HG02870 (cell line): ENCODE measurements around the gene COL5A1.
A peak's percentile ranks its signal among the peaks of the same experiment; 100 is the strongest.
"Not testable (repeated sequence)": the region's sequence is repeated elsewhere in the genome, so short reads cannot be mapped to it uniquely, and the experiment has no call there.

Experiments
- ATAC-seq: cut with Tn5 transposase; IDR thresholded peaks from one replicate; pipeline ENCODE4 v1.9.1; 2021; ENCODE audit warnings: mild to moderate bottlenecking, moderate library complexity; ENCODE audit not compliant: unreplicated experiment

COL5A1 gene

GRCh38 chr9:134846187-134846586 is 204.6 kb downstream of the COL5A1 start:
- ATAC-seq: no peak

- ATAC-seq: no peak
Measured at GRCh38 chr9:134846699-134847098, 205.1 kb downstream of the COL5A1 start.

GRCh38 chr9:134847138-134847537 is 205.5 kb downstream of the COL5A1 start:
- no peak for ATAC-seq

DNA sequence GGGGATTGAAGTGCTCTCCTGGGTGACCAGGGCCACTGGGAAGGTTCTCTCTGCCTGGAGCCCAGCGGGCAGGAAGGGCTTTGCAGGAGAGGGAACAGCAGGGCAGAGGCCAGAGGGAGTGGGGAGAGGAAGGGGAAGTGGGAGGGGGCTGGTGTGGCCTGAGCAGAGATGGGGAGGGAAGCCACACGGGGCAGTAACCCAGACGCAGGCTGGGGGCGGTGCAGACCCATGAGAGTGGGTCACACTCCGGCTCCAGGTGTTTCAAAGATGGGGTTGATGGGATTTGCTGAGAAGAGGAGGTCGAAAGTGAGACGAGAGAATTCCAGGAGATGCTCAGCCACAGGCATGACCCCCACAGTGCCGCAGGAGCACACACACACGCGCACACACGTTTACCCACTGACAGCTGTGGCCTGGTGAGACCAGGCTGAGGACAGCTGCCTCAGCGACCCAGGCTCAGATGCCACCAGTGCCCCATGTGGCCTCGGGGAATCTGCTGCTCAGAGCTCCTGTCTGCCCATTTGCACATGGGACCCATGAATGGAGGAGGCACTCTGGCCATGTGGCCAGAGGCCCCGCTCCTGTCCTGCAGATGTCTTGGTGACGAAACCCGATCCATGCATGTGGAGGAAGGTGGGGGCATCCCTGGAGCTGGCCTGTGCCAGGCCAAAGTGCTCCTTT is 206.3 kb downstream of the COL5A1 start:
- no peak for ATAC-seq

GRCh38 chr9:134848504-134848903 is 206.9 kb downstream of the COL5A1 start:
- ATAC-seq: no peak

DNA sequence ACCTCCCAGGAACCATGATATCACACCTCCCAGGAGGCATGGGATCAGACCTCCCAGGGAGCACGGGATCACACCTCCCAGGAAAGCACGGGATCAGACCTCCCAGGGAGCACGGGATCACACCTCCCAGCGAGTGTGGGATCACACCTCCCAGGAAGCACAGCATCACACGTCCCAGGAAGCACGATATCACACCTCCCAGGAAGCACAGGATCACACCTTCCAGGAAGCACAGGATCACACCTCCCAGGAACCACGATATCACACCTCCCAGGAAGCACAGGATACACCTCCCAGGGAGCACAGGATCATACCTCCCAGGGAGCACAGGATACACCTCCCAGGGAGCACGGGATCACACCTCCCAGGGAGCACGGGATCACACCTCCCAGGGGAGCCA is 209.0 kb downstream of the COL5A1 start:
- no peak for ATAC-seq

DNA sequence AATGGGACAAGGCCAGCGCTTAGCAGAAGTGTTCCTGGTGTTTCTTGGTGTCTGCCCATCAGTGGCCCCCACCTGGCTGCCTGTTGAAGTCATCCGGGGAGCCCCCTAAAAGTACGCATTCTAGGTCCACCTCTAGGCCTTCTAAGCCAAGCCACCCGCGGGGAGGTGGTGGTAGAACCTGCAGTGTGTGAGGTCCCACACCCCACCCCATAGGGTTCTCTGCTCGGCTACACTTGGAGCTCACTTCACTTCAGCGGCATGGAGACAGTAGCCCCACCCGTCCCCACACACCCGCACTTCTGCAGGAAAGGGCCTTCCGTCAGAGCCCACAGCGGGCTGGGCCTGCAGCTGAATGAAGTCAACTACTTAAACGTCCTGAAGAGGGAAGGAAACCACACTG is 209.4 kb downstream of the COL5A1 start:
- ATAC-seq: no peak

DNA sequence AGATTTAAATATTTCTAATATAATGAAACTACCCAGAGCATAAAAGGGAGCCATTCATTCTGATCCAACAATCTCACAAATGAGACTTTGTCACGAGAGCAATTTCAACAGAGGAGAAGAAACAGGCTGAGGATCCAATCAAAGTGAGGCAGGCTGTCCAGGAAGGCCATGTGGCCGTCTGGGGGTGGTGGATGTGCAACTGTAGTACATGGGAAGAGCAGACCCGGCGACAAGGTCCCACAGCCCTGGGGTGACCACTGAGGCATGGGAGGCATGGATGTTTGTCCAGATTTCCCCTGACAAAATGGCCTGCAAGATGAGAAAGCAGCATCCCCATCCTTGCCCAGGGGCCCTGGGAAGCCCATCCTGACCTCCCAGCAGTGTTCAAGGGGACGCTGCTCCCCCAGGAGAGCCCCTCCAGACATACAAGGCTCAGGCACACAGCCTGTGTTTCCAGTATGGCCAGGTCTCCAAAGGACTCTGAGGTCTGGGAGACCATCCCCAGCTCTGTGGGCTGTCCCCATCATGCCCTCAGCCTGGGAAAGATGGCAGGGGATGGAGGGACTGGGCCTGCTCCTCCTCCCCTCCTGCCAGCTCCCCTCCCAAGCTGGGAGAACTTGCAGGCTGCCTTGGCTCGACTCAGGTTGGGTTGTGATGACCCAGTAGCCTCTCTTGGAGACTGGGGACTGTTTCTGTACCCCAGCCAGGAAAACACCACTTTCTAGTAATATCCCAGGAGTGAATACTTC is 211.5 kb downstream of the COL5A1 start:
- ATAC-seq: no peak

GRCh38 chr9:134853893-134854292 is 212.3 kb downstream of the COL5A1 start:
- no peak for ATAC-seq

GRCh38 chr9:134854541-134854981 is 213.0 kb downstream of the COL5A1 start:
- ATAC-seq: no peak

- ATAC-seq: no peak
Measured at GRCh38 chr9:134855231-134855899, 213.8 kb downstream of the COL5A1 start.

DNA sequence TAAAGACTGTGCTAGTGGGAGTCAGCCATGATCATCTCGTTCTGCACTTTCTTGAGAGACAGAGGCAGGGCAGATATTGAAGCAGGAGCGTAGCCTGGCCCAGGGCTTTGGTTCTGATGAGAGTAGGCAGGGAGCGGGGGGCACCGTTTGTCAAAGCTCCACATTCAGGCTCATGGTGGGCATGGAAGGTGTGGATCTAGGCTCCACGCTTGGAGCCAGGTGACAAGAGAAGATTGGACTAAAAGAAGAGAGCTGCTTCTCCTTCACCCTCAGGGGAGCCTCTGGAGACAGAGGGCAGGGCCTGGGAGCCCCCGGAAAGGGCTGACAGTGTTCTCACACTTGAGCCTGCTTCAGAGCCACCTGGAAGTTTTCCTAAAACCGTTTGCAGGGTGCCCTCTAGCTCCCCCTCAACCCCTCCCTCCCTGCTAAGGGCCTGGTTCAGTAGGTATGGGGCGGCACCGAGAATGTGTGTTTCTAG is 214.3 kb downstream of the COL5A1 start:
- ATAC-seq: no peak

DNA sequence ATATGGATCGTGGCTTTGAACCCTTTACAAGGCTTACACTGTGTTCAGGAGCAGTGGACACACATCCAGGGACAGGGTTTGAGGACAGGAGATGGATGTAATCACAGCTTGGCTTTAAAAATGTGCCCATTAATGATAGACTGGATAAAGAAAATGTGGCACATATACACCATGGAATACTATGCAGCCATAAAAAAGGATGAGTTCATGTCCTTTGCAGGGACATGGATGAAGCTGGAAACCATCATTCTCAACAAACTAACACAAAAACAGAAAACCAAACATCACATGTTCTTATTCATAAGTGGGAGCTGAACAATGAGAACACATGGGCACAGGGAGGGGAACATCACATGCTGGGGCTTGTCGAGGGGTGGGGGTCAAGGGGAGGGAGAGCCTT is 215.8 kb downstream of the COL5A1 start:
- not testable (repeated sequence) for ATAC-seq

DNA sequence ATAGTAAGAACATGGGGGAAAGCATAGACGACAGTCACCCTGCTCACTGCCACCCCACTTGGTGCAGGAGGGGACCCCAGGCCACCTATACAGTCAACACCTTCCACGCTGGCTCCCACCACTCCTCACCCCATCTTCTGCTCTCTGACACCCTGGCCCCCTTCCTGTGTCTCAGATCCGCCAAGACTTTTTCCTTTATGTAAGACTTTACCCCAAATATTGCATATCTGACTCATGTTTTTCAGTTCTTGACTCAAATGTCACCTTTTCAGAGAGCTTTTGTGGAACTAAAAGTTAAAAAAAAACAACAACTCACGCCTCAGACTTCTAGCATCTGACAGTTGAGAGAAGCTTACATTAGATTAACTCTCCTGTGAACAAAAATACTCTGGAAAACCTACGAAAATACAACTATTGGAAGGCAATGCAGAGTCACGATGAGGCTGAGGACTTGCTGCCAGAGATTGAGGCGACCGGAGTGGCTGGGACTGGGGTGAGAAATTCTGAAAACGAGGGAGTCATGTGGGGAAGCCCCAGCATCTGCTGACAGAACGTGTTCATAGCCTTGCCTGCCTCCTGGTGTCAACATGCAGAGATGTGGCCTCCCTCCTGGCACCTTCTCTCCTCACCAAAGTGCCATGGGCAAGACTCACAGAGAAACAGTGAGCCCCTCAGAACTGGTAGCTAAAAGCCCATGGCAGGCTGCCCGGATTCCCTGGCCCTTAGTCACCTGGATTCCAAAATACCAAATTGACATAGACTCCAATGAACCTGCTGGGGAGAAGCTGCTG is 216.6 kb downstream of the COL5A1 start:
- peak; percentile 85 for ATAC-seq

- ATAC-seq: no peak
Measured at GRCh38 chr9:134860510-134860909, 218.9 kb downstream of the COL5A1 start.

- no peak for ATAC-seq
Measured at GRCh38 chr9:134861595-134862334, 220.2 kb downstream of the COL5A1 start.

DNA sequence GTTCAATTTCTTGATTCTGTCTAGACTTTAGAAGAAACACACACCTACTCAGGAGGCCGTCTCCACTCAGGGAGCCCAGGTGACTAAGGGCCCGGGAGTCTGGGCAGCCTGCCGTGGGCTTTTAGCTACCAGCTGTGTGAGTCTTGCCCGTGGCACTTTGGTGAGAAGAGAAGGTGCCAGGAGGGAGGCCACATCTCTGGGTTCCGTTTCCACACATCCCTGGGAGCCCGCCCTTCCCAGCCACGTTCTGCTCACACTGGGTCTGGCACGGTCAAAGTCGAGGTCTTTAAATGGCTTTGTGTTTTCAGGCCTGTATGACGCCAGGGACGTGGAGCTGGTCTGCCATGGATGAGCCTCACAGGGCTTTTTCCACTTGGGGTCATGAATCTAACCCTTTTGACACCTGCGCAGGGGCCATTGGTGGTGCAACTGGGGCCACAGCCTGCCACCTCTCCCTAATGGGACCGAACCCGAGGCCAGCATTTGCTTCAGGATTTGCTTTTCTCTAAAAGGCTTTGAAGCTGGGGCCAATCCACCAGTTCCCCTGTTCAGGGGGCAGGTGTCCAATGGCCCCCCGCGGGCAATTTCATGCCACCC is 221.8 kb downstream of the COL5A1 start:
- no peak for ATAC-seq

DNA sequence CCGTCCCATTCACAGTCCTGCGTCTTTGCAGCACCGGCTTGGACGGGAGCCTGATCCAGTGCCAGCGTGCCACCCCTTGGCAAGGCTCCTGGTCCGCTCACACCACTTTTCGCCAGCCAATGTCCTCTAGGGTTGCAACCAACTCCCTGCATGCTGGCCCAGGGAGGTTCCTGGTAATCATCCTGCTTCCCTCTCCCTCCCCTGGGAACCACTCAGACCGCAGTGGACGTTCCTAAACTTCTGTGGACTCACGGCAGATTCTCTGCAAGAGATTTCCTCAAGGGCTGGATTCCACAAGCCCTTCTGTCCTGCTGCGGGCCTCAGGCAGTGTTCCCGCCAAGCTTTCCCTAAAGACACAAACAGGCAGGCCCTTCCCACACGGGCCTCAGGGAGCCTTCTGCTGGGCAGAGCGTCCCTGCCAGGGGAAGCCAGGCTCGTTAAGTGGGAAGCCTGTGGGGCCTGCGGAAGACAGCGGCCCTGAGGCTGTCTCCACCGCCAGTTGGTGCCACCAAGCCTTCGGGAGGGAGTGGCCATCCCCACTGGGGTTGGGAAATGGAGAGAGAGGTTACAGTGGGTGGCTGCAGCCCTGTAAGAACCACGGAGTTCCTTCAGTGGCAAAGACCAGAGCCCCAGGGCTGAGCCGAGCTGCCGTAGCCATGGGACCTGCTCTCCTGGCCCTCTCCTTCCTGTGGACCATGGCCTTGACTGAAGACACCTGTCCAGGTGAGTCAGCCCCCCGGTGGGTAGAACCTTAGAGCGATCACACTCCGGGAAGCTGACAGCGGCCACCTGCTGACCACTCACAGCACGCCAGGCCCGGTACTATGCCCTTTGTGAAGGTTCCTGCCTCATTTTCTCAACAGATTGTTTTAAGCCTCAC is 222.6 kb downstream of the COL5A1 start:
- no peak for ATAC-seq

DNA sequence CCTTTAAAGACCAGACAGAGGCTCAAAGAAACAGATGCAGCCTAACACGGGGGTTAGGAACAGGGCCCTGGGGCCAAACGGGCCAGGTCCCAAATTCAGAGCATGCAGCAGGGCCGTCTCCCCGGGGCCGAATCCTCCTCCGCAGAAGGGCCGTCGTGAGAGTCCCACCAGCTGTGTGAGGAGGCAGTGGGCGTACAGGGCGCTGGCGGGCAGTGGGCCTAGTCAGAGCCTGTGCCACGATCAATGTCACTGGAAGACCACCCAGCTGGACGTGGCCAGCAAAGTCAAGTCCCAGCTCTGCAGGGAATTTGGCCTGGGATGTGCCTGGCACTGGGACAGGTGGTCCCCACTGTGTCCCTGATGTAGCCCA is 223.2 kb downstream of the COL5A1 start:
- ATAC-seq: no peak
